G401 (cell line): ENCODE data around the gene SHROOM3. TPM values are rescaled to one million over a fixed set of nuclear protein-coding genes. Genes with fewer than 3 reads are reported as not detected.

Source experiments
- DNase-seq: peaks from one replicate; pipeline ENCODE4 v3.0.0-alpha.2; 2015; ENCODE audit warnings: low spot score
- in situ Hi-C: cut with HindIII; loops from 2 replicates; pipeline ENCODE4 v1.10.0; 2016; ENCODE audit warnings: low sequenced_read_pairs, mixed read lengths
- total RNA-seq: library from RNA; depleted of rRNA; stranded (reverse); fragments of >200 nt; shearing (Covaris generic); gene quantifications from 2 replicates; pipeline ENCODE4 v1.2.3, GENCODE V29; 2014; rRNA removed

SHROOM3 gene
- total RNA-seq, 1 experiment from 2014 or later = 58.4 TPM

DNA sequence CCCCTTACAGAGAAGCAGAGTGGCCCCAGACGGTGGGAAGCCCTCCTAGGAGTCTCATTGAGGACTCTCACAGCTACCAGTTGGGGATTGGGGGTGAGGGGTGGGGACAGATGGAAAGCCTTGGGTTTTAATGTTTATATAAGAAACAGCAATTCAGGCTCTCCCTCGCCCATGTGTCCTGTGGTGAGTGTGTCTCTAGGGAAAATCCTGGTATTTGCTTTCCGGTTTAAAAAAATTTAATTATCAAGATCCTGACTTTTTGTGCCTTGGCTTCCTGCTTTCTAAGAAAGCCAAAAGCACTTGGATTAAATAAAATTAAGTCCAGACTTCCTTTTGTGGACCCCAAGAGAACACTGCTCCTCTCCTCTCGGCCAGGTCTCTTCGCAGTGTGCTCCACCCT lies 369.1 kb downstream of the SHROOM3 start:
- no peak for DNase-seq
- in situ Hi-C loops = no loop called here

DNA sequence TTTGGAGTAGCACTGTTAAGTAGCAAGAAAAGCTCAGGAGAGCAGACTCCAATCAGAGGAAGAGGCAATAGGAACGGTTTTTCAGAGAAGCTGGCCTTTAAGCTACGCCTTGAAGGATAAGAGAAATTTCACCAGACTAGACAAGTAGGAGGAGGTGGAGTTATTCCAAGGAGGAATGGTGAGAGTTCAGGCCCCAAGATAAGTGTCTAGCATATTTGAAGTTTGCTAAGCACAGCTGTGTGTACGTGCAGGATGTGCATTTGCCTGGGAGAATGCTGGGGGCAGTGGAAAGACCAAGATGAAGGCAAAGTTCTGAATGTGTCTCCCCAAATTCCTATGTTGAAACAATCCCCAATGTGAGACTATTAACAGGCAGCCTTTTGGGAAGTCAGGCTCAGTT lies 371.3 kb downstream of the SHROOM3 start:
- DNase-seq = no peak
- in situ Hi-C loops = no loop called here

DNA sequence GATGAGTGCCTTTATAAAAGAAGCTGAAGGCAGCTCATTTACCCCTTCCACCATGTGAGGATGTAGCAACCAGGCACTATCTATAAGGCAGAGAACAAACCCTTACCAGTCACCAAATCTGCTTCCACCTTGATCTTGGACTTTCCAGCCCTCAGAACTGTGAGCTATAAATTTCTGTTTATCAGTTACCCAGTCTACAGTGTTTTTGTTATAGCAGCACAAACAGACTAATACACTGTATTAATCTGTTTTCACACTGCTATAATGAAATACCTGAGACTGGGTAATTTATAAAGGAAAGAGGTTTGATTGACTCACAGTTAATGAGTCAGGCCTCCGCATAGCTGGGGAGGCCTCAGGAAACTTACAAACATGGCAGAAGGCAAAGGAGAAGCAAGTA lies 371.7 kb downstream of the SHROOM3 start:
- in situ Hi-C loops = no loop called here

DNA sequence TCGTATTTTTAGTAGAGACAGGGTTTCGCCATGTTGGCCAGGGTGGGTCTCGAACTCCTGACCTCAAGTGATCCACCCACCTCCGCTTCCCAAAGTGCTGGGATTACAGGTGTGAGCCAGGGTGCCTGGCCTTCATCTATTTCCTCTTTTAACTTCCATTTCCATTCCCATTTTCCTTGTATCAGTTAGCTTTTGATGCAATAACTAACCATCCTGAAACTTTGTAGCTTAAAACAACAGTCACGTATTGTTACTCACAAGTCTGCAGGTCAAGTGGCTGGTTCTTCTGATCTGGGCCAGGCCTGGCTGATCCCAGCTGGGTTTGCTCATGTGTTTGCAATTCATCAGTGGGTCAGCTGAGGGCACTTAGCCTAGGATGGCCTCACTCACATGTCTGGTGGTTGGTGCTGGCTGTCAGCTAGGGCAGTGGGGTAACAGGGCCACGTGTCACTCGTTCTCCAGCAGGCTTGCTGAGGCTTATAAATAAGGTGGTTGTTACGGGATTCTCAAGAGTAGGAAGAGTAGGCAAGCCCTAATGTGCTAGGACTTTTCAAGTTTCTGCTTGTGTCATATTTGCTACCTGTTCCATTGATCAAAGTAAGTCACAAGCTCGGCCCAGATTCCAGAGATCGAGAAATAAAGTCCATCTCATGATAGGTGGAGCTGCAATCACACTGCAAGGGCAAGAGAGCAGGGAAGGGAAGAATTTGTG lies 374.7 kb downstream of the SHROOM3 start:
- DNase-seq = no peak

More for the DNA sequence above, 371.7 kb downstream of the SHROOM3 start:
- no peak for DNase-seq

DNA sequence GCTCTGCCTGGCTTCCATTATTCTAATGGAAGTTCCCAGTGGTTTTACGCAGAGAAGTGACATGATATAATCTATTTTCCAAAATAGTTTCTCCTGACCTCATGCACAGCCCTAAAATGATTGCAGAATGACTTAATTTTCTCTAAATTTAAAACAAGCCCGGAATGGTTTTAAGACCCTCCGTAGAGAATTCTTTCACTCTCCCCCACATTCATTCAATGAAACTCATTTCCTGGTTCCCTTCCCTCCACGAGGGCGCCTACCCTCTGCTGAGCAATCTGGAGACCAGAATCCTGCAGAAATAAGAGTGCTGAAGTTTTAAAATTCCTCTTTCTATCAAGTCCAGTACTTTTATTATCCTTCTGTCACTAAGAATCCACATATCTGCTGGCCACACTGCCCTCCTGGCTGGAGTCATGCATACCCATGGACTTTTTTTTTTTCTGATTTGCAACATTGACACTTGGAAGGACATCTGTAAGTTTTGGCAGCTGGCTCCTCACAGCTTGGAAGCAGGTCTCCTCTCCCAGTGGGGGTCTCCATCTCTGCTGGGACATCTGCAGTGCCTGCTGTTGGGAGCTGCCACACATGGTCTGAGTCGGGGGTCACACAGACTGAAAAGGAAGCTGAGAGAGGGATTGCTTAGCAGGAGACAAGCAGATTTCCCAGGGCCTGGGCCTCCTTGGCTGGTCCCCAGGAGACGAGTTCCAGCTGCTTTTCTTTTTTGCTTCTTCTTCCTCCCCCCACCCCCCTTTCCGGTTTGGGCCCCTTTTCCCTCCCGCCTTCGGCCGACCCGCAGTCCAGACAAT lies 376.8 kb downstream of the SHROOM3 start:
- in situ Hi-C loops = no loop called here
- no peak for DNase-seq

More for the DNA sequence above, 374.7 kb downstream of the SHROOM3 start:
- in situ Hi-C loops = no loop called here

DNA sequence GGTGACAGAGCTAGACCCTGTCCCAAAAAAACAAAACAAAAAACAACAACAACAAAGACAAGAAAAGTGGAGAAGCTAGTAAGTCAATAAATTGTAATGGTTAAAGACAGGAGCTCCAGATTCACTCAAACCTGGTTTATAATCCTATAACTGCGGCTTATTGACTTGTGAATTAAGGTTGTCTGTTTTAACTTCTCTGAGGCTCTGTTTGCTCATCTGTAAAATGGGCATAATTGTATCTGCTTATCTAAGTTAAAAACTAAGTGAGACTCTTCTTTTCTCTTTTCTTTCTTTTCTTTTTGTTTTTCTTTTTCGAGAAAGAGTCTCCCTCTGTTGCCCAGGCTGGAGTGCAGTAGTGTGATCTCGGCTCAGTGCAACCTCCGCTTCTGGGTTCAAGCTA lies 378.0 kb downstream of the SHROOM3 start:
- no peak for DNase-seq
- in situ Hi-C loops = no loop called here

DNA sequence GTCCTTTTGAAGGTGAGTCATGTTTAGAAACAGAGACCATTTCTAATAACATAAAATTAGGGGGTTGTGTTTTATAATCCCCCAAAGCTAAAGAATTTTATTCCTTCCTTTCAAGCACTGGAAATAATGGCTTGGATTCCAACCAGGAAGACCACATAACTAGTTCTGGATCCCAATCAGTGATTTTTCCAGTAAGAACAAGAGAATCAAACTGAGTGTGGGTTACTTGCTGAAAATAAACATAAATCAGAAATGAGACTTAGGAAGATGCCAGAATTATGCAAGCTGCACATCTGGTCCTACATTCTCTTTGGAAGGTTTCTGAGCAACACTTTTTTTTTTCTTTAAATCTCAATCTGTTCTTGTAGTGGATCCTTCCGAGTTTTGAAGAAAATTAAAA lies 386.6 kb downstream of the SHROOM3 start:
- no peak for DNase-seq
- in situ Hi-C loops = no loop called here

DNA sequence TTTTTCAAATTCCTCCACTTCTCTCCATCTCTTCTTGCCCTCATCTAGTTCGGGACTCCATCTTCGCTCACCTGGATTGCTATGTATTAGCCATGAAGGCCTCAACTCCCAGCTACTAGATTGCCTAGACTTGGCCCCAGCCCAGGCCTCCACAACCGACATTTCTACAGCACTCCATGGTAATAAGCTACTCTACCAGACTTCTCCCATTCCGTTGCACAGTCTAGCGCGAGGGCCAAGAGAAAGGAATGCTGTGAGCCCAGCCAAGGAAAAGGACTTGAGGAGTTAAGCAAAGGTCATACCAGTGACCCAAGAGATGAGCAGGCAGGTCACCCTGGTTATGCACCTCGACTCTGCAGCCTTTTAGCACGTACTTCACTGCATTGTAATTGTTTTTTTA lies 387.3 kb downstream of the SHROOM3 start:
- no peak for DNase-seq
- in situ Hi-C loops = no loop called here

DNA sequence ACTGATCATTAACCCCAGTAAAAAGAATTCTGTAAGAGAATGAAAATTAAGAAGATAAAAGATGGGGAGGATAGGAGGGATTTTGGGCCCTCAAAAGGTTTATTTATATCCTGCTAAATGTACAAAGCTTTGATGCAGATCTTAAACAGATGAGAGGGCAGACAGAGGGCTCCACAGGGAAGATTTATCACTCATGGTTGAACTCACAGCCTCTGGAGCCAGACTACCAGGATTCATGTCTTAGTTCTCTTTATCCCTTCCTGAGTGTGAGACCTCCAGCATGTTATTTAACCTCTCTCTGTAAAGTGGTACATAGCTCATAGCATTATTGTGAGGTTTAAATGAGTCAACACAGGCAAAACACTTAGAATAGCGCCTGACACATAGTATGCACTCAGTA lies 388.5 kb downstream of the SHROOM3 start:
- in situ Hi-C loops = no loop called here
- DNase-seq = no peak

DNA sequence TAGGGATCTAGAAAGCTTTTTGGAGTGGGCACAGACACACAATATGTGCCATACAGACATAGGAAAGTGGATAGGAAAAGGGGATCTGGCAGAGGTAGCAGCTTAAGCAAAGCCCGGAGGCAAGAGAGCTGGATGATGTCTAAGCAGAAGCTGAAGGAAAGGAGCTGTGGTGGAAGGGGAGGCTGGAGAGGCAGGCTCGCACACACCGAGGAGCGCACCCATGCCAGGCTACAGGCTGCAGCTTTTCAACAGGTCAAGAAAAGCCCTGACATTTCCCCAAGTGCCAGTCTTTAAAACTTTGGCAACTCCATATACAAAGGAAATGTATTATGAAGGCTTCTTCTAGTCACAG lies 395.6 kb downstream of the SHROOM3 start:
- in situ Hi-C loops = no loop called here
- DNase-seq = no peak

DNA sequence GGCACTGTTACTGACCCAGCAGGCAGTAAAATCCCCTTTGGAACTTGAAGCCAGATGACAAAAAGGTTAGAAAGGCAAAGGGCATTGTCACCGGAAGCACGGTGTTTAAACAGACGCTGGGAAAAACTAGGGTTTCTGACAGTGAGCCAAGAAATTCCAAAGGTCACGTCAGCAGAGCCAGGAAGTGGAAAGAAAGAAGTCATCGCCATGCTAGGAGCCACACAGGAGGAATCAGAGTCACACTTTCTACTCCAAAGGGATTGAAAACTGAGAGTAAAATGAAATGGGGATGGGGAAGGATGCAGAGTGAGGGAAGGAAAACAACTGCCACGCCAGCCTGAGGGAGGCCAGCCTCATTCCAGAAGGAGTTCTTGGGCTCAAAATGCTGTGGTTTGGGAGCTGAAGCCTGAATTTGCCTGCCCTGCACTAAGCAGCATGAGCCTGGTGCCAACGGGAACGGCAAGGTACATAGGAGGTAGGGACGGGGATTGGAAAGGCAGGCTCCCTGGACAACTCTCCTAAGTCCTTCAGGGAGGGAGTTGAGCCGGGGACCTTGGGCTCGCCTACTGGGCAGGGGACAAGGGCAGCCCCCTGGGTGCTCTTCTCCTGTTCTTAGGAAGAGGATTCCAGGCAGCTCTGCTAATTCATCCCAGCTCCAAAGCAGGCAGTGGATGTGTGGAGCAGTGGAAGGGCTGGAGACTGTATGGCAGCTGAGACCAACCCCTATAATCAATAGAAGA lies 396.1 kb downstream of the SHROOM3 start:
- in situ Hi-C loops = no loop called here
- DNase-seq = no peak

DNA sequence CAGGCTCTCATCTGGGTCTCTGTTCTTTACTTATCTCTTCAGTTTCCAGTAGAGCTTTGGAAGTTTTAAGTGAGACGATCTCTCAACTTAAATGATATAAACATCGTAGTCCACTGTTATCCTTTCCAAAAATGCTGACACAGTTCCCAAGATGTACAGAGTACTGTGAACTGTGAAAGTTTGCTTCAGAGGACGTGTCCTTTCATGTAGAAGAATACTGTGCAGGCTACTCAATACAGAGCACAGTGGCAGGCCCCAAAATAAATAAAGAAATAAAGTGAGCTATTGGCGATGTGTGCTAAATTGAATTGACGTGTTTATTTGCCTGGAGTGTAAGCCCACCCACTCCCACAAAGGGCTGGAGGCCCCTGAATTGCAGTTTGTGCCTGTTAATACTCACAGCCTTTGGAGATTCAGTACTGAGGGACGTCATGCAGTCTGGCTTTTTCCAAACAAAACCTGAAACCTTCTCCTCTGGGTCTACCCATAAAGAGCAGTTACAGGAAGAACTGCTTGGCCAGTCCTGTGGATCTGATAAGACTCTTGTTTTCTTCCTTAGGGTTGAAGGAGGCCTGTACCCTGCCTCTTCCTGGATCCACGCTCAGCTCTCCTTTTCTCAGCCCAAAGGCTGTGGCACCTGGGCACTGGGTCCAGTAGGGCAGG lies 396.8 kb downstream of the SHROOM3 start:
- DNase-seq = no peak
- in situ Hi-C loops = no loop called here

Other genes starting within 250 kb of the SHROOM3 start
- 39.9 and 61.3 TPM in 2 replicates for gene SCARB2, start 221.4 kb upstream of the SHROOM3 start, total RNA-seq
- gene FAM47E, start 183.5 kb upstream of the SHROOM3 start, total RNA-seq = 0.37 and 2.8 TPM in 2 replicates
- gene STBD1, start 128.5 kb upstream of the SHROOM3 start, total RNA-seq = 0.25 and 0.92 TPM in 2 replicates
- not detected in 2 replicates for gene CCDC158, start 14.1 kb upstream of the SHROOM3 start, total RNA-seq